ENCODE results near the gene PRKAG2. TPM values are rescaled to one million over a fixed set of nuclear protein-coding genes. Genes with fewer than 3 reads are reported as not detected.

PRKAG2 gene
- total and polyA plus RNA-seq, 2 of the 13 experiments (the other 11 are each of a cell fraction or from before 2014, with no cell fraction given): 0.90 to 1.3 TPM

DNA sequence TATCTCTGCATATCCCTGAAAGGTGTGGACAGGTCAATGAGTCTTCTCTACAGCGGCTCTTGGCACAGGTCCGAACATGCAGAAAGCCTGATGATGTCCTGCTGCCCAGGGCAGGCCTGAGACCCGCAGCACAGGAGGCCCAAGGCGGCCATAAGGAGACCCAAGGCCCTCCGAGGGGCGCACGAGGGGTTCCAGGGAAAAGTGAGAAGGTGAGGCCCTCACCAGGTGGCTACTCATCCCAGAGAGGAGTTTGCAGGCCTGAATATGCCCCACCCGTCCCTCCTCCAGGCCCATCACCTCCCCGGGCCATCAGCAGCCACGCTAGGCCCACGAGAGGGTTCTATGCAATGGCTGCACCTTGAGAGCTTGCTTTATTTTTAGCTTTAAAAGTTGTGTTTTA, 183.8 kb downstream of the PRKAG2 start:
- FAIRE-seq (no peak), ATAC-seq (no peak), DNase-seq (ENCODE audit: low spot score) (no peak)
- Histone ChIP-seq H3K4me3 (replicated peaks in 1 of 3; ENCODE audit: insufficient read depth in 1 of 3, low read depth in 2 of 3, low read length in 3 of 3) (no peak overlapping the region), H3K9me3 (ENCODE audit: low read length) (no peaks in the 10 kb centered on the region), H3K4me1 (ENCODE audit: insufficient read depth, low read length) (peaks cover 22% of the 10 kb centered on the region), H2AFZ (ENCODE audit: low read length) (no peak overlapping the region), H3K36me3 (replicated peaks in 1 of 2; ENCODE audit: control insufficient read depth in 1 of 2, insufficient read depth in 2 of 2, low read length in 2 of 2) (no peaks in the 10 kb centered on the region), H3K27ac (ENCODE audit: extremely low read length, insufficient read depth, low read length) (no peak overlapping the region), H4K20me1 (ENCODE audit: insufficient read depth, low read length) (no peaks in the 10 kb centered on the region), H3K79me2 (ENCODE audit: insufficient read depth, low read length) (no peaks in the 10 kb centered on the region), H3K4me2 (ENCODE audit: low read depth, low read length) (no peak overlapping the region), H3K9ac (ENCODE audit: insufficient read depth, low read depth, low read length) (no peak overlapping the region), H3K27me3 (ENCODE audit: control insufficient read depth in 1 of 2, insufficient read depth in 2 of 2, low read length in 2 of 2) (peaks cover 1 to 11% of the 10 kb centered on the region in 2 experiments; a peak in 2 of 5 replicates)
- ChIA-PET CTCF (ENCODE audit: low intra/inter-chr PET ratio, low total read pairs) (no interaction called here), POLR2A (no interaction called here)
- intact Hi-C loops (cut with micrococcal nuclease; ENCODE audit: unreplicated experiment): no loop called here
- TF ChIP-seq, protein P1, sequence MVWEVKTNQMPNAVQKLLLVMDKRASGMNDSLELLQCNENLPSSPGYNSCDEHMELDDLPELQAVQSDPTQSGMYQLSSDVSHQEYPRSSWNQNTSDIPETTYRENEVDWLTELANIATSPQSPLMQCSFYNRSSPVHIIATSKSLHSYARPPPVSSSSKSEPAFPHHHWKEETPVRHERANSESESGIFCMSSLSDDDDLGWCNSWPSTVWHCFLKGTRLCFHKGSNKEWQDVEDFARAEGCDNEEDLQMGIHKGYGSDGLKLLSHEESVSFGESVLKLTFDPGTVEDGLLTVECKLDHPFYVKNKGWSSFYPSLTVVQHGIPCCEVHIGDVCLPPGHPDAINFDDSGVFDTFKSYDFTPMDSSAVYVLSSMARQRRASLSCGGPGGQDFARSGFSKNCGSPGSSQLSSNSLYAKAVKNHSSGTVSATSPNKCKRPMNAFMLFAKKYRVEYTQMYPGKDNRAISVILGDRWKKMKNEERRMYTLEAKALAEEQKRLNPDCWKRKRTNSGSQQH (CRISPR knock-in tag; IDR thresholded peaks at IDR 0.05; ENCODE audit: low read depth): no peak
- TF ChIP-seq PTBP1 (IDR thresholded peaks at IDR 0.05; ENCODE audit: low read depth, low read length, poor library complexity, severe bottlenecking) (no peak), ZNF563 (CRISPR knock-in tag; IDR thresholded peaks at IDR 0.05) (no peak), ZFY (CRISPR knock-in tag; IDR thresholded peaks at IDR 0.05) (no peak), HNRNPH1 (optimal IDR thresholded peaks at IDR 0.05; ENCODE audit: low read depth, low read length) (no peak), ELF4 (CRISPR knock-in tag; IDR thresholded peaks at IDR 0.05; ENCODE audit: borderline replicate concordance) (no peak), SIN3B (IDR thresholded peaks at IDR 0.05; ENCODE audit: low read length) (no peak), JUNB (CRISPR knock-in tag; IDR thresholded peaks at IDR 0.05; ENCODE audit: borderline replicate concordance) (no peak), SETDB1 (CRISPR knock-in tag; IDR thresholded peaks at IDR 0.05; ENCODE audit: borderline replicate concordance) (no peak), ZNF557 (CRISPR knock-in tag; IDR thresholded peaks at IDR 0.05) (no peak)
- TF ChIP-seq, protein P2, sequence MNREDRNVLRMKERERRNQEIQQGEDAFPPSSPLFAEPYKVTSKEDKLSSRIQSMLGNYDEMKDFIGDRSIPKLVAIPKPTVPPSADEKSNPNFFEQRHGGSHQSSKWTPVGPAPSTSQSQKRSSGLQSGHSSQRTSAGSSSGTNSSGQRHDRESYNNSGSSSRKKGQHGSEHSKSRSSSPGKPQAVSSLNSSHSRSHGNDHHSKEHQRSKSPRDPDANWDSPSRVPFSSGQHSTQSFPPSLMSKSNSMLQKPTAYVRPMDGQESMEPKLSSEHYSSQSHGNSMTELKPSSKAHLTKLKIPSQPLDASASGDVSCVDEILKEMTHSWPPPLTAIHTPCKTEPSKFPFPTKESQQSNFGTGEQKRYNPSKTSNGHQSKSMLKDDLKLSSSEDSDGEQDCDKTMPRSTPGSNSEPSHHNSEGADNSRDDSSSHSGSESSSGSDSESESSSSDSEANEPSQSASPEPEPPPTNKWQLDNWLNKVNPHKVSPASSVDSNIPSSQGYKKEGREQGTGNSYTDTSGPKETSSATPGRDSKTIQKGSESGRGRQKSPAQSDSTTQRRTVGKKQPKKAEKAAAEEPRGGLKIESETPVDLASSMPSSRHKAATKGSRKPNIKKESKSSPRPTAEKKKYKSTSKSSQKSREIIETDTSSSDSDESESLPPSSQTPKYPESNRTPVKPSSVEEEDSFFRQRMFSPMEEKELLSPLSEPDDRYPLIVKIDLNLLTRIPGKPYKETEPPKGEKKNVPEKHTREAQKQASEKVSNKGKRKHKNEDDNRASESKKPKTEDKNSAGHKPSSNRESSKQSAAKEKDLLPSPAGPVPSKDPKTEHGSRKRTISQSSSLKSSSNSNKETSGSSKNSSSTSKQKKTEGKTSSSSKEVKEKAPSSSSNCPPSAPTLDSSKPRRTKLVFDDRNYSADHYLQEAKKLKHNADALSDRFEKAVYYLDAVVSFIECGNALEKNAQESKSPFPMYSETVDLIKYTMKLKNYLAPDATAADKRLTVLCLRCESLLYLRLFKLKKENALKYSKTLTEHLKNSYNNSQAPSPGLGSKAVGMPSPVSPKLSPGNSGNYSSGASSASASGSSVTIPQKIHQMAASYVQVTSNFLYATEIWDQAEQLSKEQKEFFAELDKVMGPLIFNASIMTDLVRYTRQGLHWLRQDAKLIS (CRISPR knock-in tag; IDR thresholded peaks at IDR 0.05): no peak
- TF ChIP-seq, protein P3, sequence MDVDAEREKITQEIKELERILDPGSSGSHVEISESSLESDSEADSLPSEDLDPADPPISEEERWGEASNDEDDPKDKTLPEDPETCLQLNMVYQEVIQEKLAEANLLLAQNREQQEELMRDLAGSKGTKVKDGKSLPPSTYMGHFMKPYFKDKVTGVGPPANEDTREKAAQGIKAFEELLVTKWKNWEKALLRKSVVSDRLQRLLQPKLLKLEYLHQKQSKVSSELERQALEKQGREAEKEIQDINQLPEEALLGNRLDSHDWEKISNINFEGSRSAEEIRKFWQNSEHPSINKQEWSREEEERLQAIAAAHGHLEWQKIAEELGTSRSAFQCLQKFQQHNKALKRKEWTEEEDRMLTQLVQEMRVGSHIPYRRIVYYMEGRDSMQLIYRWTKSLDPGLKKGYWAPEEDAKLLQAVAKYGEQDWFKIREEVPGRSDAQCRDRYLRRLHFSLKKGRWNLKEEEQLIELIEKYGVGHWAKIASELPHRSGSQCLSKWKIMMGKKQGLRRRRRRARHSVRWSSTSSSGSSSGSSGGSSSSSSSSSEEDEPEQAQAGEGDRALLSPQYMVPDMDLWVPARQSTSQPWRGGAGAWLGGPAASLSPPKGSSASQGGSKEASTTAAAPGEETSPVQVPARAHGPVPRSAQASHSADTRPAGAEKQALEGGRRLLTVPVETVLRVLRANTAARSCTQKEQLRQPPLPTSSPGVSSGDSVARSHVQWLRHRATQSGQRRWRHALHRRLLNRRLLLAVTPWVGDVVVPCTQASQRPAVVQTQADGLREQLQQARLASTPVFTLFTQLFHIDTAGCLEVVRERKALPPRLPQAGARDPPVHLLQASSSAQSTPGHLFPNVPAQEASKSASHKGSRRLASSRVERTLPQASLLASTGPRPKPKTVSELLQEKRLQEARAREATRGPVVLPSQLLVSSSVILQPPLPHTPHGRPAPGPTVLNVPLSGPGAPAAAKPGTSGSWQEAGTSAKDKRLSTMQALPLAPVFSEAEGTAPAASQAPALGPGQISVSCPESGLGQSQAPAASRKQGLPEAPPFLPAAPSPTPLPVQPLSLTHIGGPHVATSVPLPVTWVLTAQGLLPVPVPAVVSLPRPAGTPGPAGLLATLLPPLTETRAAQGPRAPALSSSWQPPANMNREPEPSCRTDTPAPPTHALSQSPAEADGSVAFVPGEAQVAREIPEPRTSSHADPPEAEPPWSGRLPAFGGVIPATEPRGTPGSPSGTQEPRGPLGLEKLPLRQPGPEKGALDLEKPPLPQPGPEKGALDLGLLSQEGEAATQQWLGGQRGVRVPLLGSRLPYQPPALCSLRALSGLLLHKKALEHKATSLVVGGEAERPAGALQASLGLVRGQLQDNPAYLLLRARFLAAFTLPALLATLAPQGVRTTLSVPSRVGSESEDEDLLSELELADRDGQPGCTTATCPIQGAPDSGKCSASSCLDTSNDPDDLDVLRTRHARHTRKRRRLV (CRISPR knock-in tag; IDR thresholded peaks at IDR 0.05): no peak
- BruUV-seq (replicated peaks): no TSS peak
- WGBS (ENCODE audit: low lambda C conversion rate): 42% methylated on average over 6 of the region's 11 CpGs
- in situ Hi-C loops (cut with HindIII; ENCODE audit: extremely low pct_ligation_motif_present, low pct_unique_long_range_greater_than_20kb): no loop called here
